ENCODE data around the gene TSPAN4. TPM values are rescaled to one million over a fixed set of nuclear protein-coding genes. Genes with fewer than 3 reads are reported as not detected.

TSPAN4 gene
- total and polyA plus RNA-seq, 2 of the 13 experiments (the other 11 are each of a cell fraction or from before 2014, with no cell fraction given), result 31.7 to 68.3 TPM

DNA sequence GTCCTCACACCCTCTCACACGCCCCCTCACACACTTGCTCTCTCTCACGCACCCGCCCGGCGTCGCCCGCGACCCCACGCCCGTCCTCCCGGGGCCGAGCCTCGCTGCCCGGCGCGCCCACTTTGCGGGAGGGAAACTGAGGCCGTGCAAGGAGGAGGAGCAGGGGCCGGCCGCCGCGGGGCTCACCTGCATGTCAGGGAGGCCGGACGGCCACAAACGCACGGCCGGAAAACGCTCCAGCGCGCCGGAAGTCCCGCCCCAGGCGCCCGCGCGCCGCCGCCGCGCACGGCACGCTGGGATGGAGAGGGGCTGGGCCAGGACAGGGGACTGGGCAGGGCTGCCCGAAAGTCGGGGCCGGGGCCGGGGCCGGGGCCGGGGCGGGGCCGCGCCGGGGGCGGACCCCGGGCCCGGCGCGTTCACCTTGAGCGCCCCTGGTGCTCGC lies 68.0 kb downstream of the TSPAN4 start, which contains the start of gene CHID1 (continued):
- TF ChIP-seq ZNF180 (CRISPR knock-in tag; IDR thresholded peaks at IDR 0.05; ENCODE audit: borderline replicate concordance, low read depth) (no peak), SYNCRIP (IDR thresholded peaks at IDR 0.05; ENCODE audit: insufficient read depth, low read depth, low read length) (no peak), U2AF1 (optimal IDR thresholded peaks at IDR 0.05; ENCODE audit: low read depth, low read length) (no peak), ZC3H13 (CRISPR knock-in tag; IDR thresholded peaks at IDR 0.05) (peak; percentile 80; the same call in 1 of the 2 replicates), ADNP (CRISPR knock-in tag; IDR thresholded peaks at IDR 0.05) (no peak), ZKSCAN1 (IDR thresholded peaks at IDR 0.05; ENCODE audit: low read length) (no peak), RELA (CRISPR knock-in tag; IDR thresholded peaks at IDR 0.05) (no peak), KAT7 (CRISPR knock-in tag; IDR thresholded peaks at IDR 0.05; ENCODE audit: borderline replicate concordance) (0 out of 2 replicates have a peak, but pooled peaks have one; percentile 30), KMT2A (CRISPR knock-in tag; IDR thresholded peaks at IDR 0.05) (peak; percentile 60; the same call in 1 of the 2 replicates), SP140L (CRISPR knock-in tag; IDR thresholded peaks at IDR 0.05; ENCODE audit: borderline replicate concordance) (no peak), ZNF713 (CRISPR knock-in tag; IDR thresholded peaks at IDR 0.05) (peak; percentile 90; the same call in 1 of the 2 replicates), POLR2AphosphoS5 (IDR thresholded peaks at IDR 0.05; ENCODE audit: low read depth, low read length) (peak; percentile 64), ASH2L (IDR thresholded peaks at IDR 0.05; ENCODE audit: insufficient read length, low read depth, low read length) (peak; percentile 65), IRF2 (CRISPR knock-in tag; IDR thresholded peaks at IDR 0.05) (no peak), HDAC1 (CRISPR knock-in tag; IDR thresholded peaks at IDR 0.05) (peak; percentile 85), MED1 (CRISPR knock-in tag; IDR thresholded peaks at IDR 0.05) (no peak), GATA4 (IDR thresholded peaks at IDR 0.05; ENCODE audit: borderline replicate concordance, low read depth) (no peak), AGO2 (optimal IDR thresholded peaks at IDR 0.05; ENCODE audit: low read depth, low read length) (peak; percentile 27), SRY (CRISPR knock-in tag; IDR thresholded peaks at IDR 0.05) (peak; percentile 63; the same call in 1 of the 2 replicates), SP5 (CRISPR knock-in tag; IDR thresholded peaks at IDR 0.05; ENCODE audit: borderline replicate concordance, low read depth) (no peak), KDM4B (CRISPR knock-in tag; IDR thresholded peaks at IDR 0.05) (no peak), RARA (CRISPR knock-in tag; IDR thresholded peaks at IDR 0.05) (peak; percentile 27; the same call in 1 of the 2 replicates), CREB1 (IDR thresholded peaks at IDR 0.05) (no peak), CREB1 (CRISPR knock-in tag; IDR thresholded peaks at IDR 0.05) (no peak), ZNF20 (CRISPR knock-in tag; IDR thresholded peaks at IDR 0.05) (no peak)
- TF ChIP-seq, protein P1, sequence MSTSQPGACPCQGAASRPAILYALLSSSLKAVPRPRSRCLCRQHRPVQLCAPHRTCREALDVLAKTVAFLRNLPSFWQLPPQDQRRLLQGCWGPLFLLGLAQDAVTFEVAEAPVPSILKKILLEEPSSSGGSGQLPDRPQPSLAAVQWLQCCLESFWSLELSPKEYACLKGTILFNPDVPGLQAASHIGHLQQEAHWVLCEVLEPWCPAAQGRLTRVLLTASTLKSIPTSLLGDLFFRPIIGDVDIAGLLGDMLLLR (CRISPR knock-in tag; IDR thresholded peaks at IDR 0.05), result 0 out of 2 replicates have a peak, but pooled peaks have one; percentile 19
- TF ChIP-seq, protein P2, sequence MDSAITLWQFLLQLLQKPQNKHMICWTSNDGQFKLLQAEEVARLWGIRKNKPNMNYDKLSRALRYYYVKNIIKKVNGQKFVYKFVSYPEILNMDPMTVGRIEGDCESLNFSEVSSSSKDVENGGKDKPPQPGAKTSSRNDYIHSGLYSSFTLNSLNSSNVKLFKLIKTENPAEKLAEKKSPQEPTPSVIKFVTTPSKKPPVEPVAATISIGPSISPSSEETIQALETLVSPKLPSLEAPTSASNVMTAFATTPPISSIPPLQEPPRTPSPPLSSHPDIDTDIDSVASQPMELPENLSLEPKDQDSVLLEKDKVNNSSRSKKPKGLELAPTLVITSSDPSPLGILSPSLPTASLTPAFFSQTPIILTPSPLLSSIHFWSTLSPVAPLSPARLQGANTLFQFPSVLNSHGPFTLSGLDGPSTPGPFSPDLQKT (CRISPR knock-in tag; IDR thresholded peaks at IDR 0.05; ENCODE audit: borderline replicate concordance), result no peak
- TF ChIP-seq, protein P3, sequence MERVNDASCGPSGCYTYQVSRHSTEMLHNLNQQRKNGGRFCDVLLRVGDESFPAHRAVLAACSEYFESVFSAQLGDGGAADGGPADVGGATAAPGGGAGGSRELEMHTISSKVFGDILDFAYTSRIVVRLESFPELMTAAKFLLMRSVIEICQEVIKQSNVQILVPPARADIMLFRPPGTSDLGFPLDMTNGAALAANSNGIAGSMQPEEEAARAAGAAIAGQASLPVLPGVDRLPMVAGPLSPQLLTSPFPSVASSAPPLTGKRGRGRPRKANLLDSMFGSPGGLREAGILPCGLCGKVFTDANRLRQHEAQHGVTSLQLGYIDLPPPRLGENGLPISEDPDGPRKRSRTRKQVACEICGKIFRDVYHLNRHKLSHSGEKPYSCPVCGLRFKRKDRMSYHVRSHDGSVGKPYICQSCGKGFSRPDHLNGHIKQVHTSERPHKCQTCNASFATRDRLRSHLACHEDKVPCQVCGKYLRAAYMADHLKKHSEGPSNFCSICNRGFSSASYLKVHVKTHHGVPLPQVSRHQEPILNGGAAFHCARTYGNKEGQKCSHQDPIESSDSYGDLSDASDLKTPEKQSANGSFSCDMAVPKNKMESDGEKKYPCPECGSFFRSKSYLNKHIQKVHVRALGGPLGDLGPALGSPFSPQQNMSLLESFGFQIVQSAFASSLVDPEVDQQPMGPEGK (CRISPR knock-in tag; IDR thresholded peaks at IDR 0.05), result no peak
- TF ChIP-seq, protein P4, sequence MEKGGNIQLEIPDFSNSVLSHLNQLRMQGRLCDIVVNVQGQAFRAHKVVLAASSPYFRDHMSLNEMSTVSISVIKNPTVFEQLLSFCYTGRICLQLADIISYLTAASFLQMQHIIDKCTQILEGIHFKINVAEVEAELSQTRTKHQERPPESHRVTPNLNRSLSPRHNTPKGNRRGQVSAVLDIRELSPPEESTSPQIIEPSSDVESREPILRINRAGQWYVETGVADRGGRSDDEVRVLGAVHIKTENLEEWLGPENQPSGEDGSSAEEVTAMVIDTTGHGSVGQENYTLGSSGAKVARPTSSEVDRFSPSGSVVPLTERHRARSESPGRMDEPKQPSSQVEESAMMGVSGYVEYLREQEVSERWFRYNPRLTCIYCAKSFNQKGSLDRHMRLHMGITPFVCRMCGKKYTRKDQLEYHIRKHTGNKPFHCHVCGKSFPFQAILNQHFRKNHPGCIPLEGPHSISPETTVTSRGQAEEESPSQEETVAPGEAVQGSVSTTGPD (CRISPR knock-in tag; IDR thresholded peaks at IDR 0.05), result no peak
